Keratinocyte (primary cell): ENCODE measurements around the gene DUSP11. TPM values are rescaled to one million over a fixed set of nuclear protein-coding genes. Genes with fewer than 3 reads are reported as not detected.
A peak's percentile ranks its signal among the peaks of the same experiment; 100 is the strongest.
"Not testable (repeated sequence)": the region's sequence is repeated elsewhere in the genome, so short reads cannot be mapped to it uniquely, and the experiment has no call there.

Source experiments
- DNase-seq: peaks from one replicate; pipeline ENCODE4 v3.0.0-alpha.2; 2011; ENCODE audit warnings: low read depth, missing footprints, low spot score
- FAIRE-seq: peaks from 2 replicates; lab custom pipeline; 2011; peaks lifted over from hg19 to GRCh38; lab: Jason Lieb, UNC
- H2AFZ ChIP-seq: 2 replicates; pipeline ENCODE4 v1.6.0; 2012; ENCODE audit warnings: low read length, control low read depth, inconsistent platforms; ENCODE audit not compliant: control insufficient read depth
- H3K27ac ChIP-seq: 2 replicates; pipeline ENCODE4 v1.5.1; 2011; ENCODE audit warnings: low read length; ENCODE audit not compliant: control insufficient read depth, insufficient read depth
- H3K27me3 ChIP-seq: 3 replicates; pipeline ENCODE4 v1.6.0; 2011; ENCODE audit warnings: low read length; ENCODE audit not compliant: control insufficient read depth, insufficient read depth; ENCODE audit errors: extremely low read depth
- H3K36me3 ChIP-seq, 2 experiments: 2 replicates in 1 of 2; 3 replicates in 1 of 2; pipeline ENCODE4 v1.5.1; 2011; ENCODE audit warnings: low read length in 2 of 2, mild to moderate bottlenecking in 1 of 2; ENCODE audit not compliant: control insufficient read depth in 2 of 2, insufficient read depth in 2 of 2; ENCODE audit errors: extremely low read depth in 1 of 2
- H3K4me1 ChIP-seq: 3 replicates; pipeline ENCODE4 v1.5.1; 2011; ENCODE audit warnings: low read length; ENCODE audit not compliant: control insufficient read depth, insufficient read depth; ENCODE audit errors: extremely low read depth
- H3K4me2 ChIP-seq: 3 replicates; pipeline ENCODE4 v1.6.0; 2011; ENCODE audit warnings: low read depth, low read length; ENCODE audit not compliant: control insufficient read depth, insufficient read depth; ENCODE audit errors: extremely low read depth
- H3K4me3 ChIP-seq, 3 experiments: fragments of 200-600 bp in 1 of 3; sonication (generic) in 1 of 3; 2 replicates in 2 of 3; 3 replicates in 1 of 3; pipeline ENCODE4 v1.5.1; 2011 to 2016; ENCODE audit warnings: low read length in 3 of 3, mild to moderate bottlenecking in 3 of 3, control low read depth in 2 of 3, inconsistent platforms in 1 of 3, low read depth in 1 of 3, mixed read lengths in 1 of 3, mixed run types in 1 of 3, moderate library complexity in 1 of 3; ENCODE audit not compliant: control insufficient read depth in 2 of 3, insufficient read depth in 2 of 3; ENCODE audit errors: extremely low read depth in 1 of 3
- H3K79me2 ChIP-seq: 2 replicates; pipeline ENCODE4 v1.6.0; 2012; ENCODE audit warnings: low read length; ENCODE audit not compliant: control insufficient read depth, insufficient read depth
- H3K9ac ChIP-seq: 3 replicates; pipeline ENCODE4 v1.6.0; 2011; ENCODE audit warnings: low read length; ENCODE audit not compliant: control insufficient read depth, insufficient read depth; ENCODE audit errors: extremely low read depth
- H3K9me1 ChIP-seq: 3 replicates; pipeline ENCODE4 v1.6.0; 2011; ENCODE audit warnings: low read length; ENCODE audit not compliant: control insufficient read depth, insufficient read depth; ENCODE audit errors: extremely low read depth
- H3K9me3 ChIP-seq: 2 replicates; pipeline ENCODE4 v1.5.1; 2012; ENCODE audit warnings: low read depth, low read length; ENCODE audit not compliant: control insufficient read depth
- H4K20me1 ChIP-seq: 3 replicates; pipeline ENCODE4 v1.6.0; 2011; ENCODE audit warnings: low read length; ENCODE audit not compliant: control insufficient read depth, insufficient read depth; ENCODE audit errors: extremely low read depth
- CTCF ChIP-seq, 3 experiments: IDR thresholded peaks in 1 of 3; conservative IDR thresholded peaks in 1 of 3; optimal IDR thresholded peaks in 1 of 3; 2 replicates in 2 of 3; 3 replicates in 1 of 3; pipeline versions ENCODE3 to v1.5.1; 2011; ENCODE audit warnings: low read length in 3 of 3, mild to moderate bottlenecking in 3 of 3, moderate library complexity in 2 of 3, control low read depth in 1 of 3, inconsistent platforms in 1 of 3; ENCODE audit not compliant: insufficient read depth in 2 of 3; ENCODE audit errors: extremely low read depth in 1 of 3
- EZH2 ChIP-seq: IDR thresholded peaks from one replicate; pipeline ENCODE4 v1.6.1; 2012; ENCODE audit warnings: inconsistent platforms, mild to moderate bottlenecking, low read length, moderate library complexity
- dilution Hi-C: fragments of 300-500 bp; cut with MboI; formaldehyde crosslinking; loops from one replicate; pipeline ENCODE4 v1.7.0; 2020; ENCODE audit warnings: low sequenced_read_pairs; ENCODE audit not compliant: extremely low pct_ligation_motif_present
- polyA plus RNA-seq, 5 experiments: library from polyadenylated mRNA; depleted of rRNA in 3 of 5; stranded (reverse) in 3 of 5; stranded (forward) in 1 of 5; unstranded in 1 of 5; fragments of >200 nt; gene quantifications; 1 replicate in 1 of 5; 2 replicates in 3 of 5; 3 replicates in 1 of 5; pipeline versions ENCODE4 v1.2.1 to v1.2.3, GENCODE V29; 2011 to 2012; ENCODE audit warnings: missing spikeins in 2 of 5, low read depth in 1 of 5, low replicate concordance in 1 of 5

The DUSP11 gene
- polyA plus RNA-seq, 1 donor (not counting 4 experiments of a cell fraction or from before 2014, with no cell fraction given) = 83.7 TPM

DNA sequence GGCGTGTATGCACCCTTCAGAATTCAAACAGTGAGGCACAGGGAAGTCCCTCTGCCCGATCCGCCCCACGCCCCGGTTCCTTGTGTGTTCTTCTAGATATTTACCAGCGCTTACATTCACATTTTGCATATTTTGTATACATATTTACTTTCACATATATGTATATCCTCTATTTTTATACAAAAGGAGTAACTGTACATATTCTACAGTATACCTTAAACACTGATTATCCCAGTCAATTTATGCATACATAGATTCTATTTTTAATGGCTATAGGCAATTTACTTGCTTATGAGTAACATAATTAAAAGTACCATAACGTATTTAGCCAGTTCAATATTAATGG lies 307 bp upstream of the DUSP11 start:
- H3K4me3 ChIP-seq = peak overlapping the region; percentile 68 to 84 (median 71)
- peak overlapping the region; percentile 87 for H3K27ac ChIP-seq
- peaks cover 2% of the 10 kb centered on the region in 2 experiments for H3K36me3 ChIP-seq
- dilution Hi-C loops = no loop called here
- no peaks in the 10 kb centered on the region for H3K9me3 ChIP-seq
- peaks cover 24% of the 10 kb centered on the region for H3K79me2 ChIP-seq
- TF ChIP-seq EZH2 (no peak), CTCF (optimal IDR thresholded peaks at IDR 0.05 in 1 of 3, IDR thresholded peaks at IDR 0.05 in 1 of 3, conservative IDR thresholded peaks at IDR 0.05 in 1 of 3; ENCODE audit: extremely low read depth in 1 of 3, insufficient read depth in 2 of 3, low read length in 3 of 3) (no peak)
- no peaks in the 10 kb centered on the region for H3K9me1 ChIP-seq
- H4K20me1 ChIP-seq = no peaks in the 10 kb centered on the region
- H2AFZ ChIP-seq = no peak overlapping the region
- DNase-seq (no peak), FAIRE-seq (no peak)
- peaks cover 30% of the 10 kb centered on the region for H3K4me1 ChIP-seq
- H3K27me3 ChIP-seq = no peaks in the 10 kb centered on the region
- peak overlapping the region; percentile 92 for H3K9ac ChIP-seq
- peak overlapping the region; percentile 57 for H3K4me2 ChIP-seq

GRCh38 chr2:73778867-73779466 lies 936 bp downstream of the DUSP11 start:
- DNase-seq, H3K9me3 ChIP-seq, H3K27me3 ChIP-seq, H3K9me1 ChIP-seq, H4K20me1 ChIP-seq, dilution Hi-C loops, FAIRE-seq: not testable (repeated sequence)
- H3K4me2 ChIP-seq = peak overlapping the region; percentile 93
- H3K27ac ChIP-seq = peak overlapping the region; percentile 87
- peak overlapping the region; percentile 62 for H2AFZ ChIP-seq
- peaks cover 6 to 12% of the 10 kb centered on the region in 2 experiments for H3K36me3 ChIP-seq
- H3K9ac ChIP-seq = peak overlapping the region; percentile 92
- H3K79me2 ChIP-seq = peaks cover 36% of the 10 kb centered on the region
- H3K4me3 ChIP-seq = peak overlapping the region; percentile 68 to 84 (median 71)
- H3K4me1 ChIP-seq = peaks cover 30% of the 10 kb centered on the region
